CD4-positive, alpha-beta T cell treated with Interleukin-17A for 1 hour (primary cell): ENCODE results near the gene MAP3K19.
A peak's percentile ranks its signal among the peaks of the same experiment; 100 is the strongest.

Experiments used
- DNase-seq: peaks from one replicate; pipeline ENCODE4 v3.0.0-alpha.2; 2020

Gene MAP3K19

GRCh38 chr2:134919341-134920210 lies 127.7 kb downstream of the MAP3K19 start:
- peak; percentile 48 for DNase-seq

GRCh38 chr2:134918526-134919340 lies 128.5 kb downstream of the MAP3K19 start, which contains the start of gene CCNT2:
Gene CCNT2 (plus strand): TSS chr2:134918822. CDS start chr2:134918855, 33 bp downstream.
- peak; percentile 100 for DNase-seq

DNA sequence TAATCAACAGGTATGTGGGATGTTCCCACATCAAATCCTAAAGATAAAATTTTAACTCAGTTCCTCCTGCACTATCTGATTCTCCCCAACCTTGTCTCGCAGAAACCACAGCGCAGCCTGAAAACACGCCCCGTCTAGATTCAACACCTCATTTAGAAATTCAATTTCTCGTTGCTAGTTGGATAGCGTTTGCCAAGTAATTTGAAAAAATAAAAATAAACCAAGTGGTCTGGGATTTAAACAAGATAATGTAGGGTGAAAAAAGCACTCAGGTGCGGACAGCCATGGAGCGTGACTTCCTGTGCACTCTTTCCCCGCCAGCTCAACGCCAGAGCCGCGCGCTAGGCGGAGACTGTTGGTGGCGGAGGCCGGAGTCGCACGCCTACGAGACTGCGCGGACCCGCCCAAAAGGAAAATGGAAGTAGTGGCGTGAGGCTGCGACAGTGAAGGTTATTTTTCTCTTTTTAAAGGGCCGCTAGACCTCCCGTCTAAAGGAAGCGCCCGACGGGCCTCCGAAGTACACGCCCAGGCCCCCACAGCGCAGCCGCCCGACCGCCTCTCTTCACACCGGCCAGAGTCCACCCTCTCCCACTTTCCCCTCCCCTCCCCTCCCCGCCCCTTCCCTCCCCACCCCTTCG lies 129.2 kb downstream of the MAP3K19 start:
- DNase-seq: no peak

- no peak for DNase-seq
Observed at GRCh38 chr2:134917360-134917865, 129.8 kb downstream of the MAP3K19 start.
